ENCODE results near the gene P2RY14.

DNA sequence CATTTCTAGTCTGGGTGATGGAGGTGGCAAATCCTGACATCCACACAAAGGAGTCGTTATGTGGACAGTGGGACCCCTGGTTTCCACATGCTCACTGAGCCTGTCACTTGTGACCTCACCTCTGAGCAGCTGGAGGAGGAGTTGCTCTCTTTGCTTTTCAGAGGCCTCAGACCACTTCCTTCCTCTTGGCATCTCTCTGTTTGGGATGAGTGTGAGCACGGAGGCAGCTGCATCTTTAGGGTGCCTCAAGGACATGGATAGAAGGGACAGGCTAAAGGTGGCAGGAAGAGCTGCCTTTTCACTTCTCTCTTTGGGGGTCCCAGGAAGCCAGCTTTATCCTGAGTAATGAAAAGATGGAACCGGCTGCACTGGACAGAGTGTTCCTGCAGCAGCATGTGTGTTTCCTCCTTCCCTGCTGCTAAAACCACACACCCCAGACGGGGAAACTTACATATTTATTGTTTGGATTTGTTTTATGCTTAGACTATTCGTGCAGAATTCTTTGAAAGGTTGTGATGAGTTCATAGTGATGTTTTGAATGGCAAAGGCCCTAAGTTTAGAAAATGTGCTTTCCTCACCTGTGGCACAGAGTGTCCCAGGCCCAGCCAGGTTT, 107.1 kb downstream of the P2RY14 start:
- TF ChIP-seq, protein P1, sequence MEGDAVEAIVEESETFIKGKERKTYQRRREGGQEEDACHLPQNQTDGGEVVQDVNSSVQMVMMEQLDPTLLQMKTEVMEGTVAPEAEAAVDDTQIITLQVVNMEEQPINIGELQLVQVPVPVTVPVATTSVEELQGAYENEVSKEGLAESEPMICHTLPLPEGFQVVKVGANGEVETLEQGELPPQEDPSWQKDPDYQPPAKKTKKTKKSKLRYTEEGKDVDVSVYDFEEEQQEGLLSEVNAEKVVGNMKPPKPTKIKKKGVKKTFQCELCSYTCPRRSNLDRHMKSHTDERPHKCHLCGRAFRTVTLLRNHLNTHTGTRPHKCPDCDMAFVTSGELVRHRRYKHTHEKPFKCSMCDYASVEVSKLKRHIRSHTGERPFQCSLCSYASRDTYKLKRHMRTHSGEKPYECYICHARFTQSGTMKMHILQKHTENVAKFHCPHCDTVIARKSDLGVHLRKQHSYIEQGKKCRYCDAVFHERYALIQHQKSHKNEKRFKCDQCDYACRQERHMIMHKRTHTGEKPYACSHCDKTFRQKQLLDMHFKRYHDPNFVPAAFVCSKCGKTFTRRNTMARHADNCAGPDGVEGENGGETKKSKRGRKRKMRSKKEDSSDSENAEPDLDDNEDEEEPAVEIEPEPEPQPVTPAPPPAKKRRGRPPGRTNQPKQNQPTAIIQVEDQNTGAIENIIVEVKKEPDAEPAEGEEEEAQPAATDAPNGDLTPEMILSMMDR (IDR thresholded peaks at IDR 0.05) = no peak
- TF ChIP-seq POLR2A (IDR thresholded peaks at IDR 0.05) (no peak), POLR2AphosphoS5 (IDR thresholded peaks at IDR 0.05) (no peak), EP300 (IDR thresholded peaks at IDR 0.05) (no peak)

All from stomach (tissue), 4 donors.